Upper lobe of right lung (tissue), 1 donor: ENCODE data around the gene HARS2. TPM values are rescaled to one million over a fixed set of nuclear protein-coding genes. Genes with fewer than 3 reads are reported as not detected.

Experiments used
- ATAC-seq: fragments of 200-7000 bp; cut with Tn5 transposase; one replicate; pipeline ENCODE4 v1.9.1; 2020; ENCODE audit warnings: mild to moderate bottlenecking, moderate library complexity
- DNase-seq: peaks from one replicate; pipeline ENCODE4 v3.0.0-alpha.2; 2020
- H3K27ac ChIP-seq: fragments of 200-600 bp; one replicate; pipeline ENCODE4 v1.8.0; 2022
- H3K27me3 ChIP-seq: fragments of 200-600 bp; one replicate; pipeline ENCODE4 v1.8.0; 2022; ENCODE audit warnings: mild to moderate bottlenecking
- H3K36me3 ChIP-seq: fragments of 200-600 bp; one replicate; pipeline ENCODE4 v1.8.0; 2022
- H3K4me1 ChIP-seq: fragments of 200-600 bp; one replicate; pipeline ENCODE4 v1.8.0; 2022
- H3K4me3 ChIP-seq: fragments of 200-600 bp; one replicate; pipeline ENCODE4 v1.8.0; 2022; ENCODE audit warnings: mild to moderate bottlenecking
- H3K9me3 ChIP-seq: fragments of 200-600 bp; one replicate; pipeline ENCODE4 v1.8.0; 2022
- intact Hi-C: fragments of 100-400 bp; cut with DNase I; formaldehyde crosslinking; loops from one replicate; pipeline ENCODE4 v1.11.0; 2022
- total RNA-seq: library from RNA; stranded (reverse); fragmentation: NEBNext Ultra II Directional; extraction: Animal tissue kit (Norgen Biotek cat#: 25700); gene quantifications from one replicate; pipeline ENCODE4 v1.2.1, GENCODE V29; 2021
- TF ChIP-seq, protein P1 (sequence below): fragments of 200-600 bp; IDR thresholded peaks from one replicate; pipeline ENCODE4 v1.8.0; 2022; ENCODE audit warnings: antibody characterized with exemption
- donor health status: DM: no; HTN: yes; CAD: no; lungs with severe emphysema.

Gene HARS2
- total RNA-seq, 1 donor from 2014 or later = 23.1 TPM

DNA sequence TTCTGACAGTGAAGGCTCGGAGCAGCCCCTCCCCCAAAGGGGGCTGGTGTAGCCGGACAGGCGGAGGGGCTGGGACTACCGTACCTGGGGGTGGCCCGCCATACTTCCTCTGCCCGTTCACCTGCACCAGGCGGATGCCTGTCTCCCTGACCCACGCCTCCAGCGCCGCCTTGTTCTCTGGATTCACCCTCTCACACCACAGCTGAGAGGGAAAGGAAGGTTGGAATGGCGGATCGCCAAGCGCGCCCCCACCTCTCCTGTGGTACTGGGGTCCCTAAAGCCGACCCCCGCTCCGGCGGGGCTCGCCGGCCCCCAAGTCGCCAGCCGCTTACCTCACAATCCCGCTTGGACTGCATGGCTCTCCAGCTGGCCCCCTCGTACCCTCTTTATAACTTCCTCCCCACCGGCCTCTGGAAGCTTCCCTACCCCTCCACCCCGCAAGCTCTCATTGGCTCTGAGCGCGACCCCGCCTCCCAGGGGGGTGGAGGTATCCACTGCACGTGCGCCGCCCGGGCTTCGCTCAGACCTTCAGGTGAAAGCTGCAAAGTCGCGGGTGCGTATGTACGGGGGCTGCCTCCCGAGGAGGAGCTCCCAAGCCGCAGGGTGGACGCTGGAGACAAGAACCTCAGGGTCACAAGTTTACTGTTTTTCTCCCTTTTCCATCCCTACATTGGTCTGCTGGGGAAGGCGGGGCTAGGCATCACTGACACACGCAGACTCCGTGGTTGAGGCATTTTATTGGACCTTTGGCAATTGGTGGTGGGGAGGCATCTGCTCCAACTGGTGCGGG lies 17.9 kb upstream of the HARS2 start, which contains the start of gene DND1:
Gene DND1, minus strand, starts transcription at position 390 of the 790 bp plus-strand sequence. Its CDS starts 34 bp downstream, at position 356.
- Histone ChIP-seq H3K4me3 (no peak within 1 kb of the TSS), H3K4me1 (no peaks in the 10 kb centered on the region), H3K27me3 (no peaks in the 10 kb centered on the region), H3K9me3 (no peaks in the 10 kb centered on the region), H3K27ac (no peak within 1 kb of the TSS), H3K36me3 (peaks cover 71% of the 10 kb centered on the region)
- intact Hi-C loops = no loop called here
- DNase-seq (no peak), ATAC-seq (no peak)
- TF ChIP-seq, protein P1, sequence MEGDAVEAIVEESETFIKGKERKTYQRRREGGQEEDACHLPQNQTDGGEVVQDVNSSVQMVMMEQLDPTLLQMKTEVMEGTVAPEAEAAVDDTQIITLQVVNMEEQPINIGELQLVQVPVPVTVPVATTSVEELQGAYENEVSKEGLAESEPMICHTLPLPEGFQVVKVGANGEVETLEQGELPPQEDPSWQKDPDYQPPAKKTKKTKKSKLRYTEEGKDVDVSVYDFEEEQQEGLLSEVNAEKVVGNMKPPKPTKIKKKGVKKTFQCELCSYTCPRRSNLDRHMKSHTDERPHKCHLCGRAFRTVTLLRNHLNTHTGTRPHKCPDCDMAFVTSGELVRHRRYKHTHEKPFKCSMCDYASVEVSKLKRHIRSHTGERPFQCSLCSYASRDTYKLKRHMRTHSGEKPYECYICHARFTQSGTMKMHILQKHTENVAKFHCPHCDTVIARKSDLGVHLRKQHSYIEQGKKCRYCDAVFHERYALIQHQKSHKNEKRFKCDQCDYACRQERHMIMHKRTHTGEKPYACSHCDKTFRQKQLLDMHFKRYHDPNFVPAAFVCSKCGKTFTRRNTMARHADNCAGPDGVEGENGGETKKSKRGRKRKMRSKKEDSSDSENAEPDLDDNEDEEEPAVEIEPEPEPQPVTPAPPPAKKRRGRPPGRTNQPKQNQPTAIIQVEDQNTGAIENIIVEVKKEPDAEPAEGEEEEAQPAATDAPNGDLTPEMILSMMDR = no peak

DNA sequence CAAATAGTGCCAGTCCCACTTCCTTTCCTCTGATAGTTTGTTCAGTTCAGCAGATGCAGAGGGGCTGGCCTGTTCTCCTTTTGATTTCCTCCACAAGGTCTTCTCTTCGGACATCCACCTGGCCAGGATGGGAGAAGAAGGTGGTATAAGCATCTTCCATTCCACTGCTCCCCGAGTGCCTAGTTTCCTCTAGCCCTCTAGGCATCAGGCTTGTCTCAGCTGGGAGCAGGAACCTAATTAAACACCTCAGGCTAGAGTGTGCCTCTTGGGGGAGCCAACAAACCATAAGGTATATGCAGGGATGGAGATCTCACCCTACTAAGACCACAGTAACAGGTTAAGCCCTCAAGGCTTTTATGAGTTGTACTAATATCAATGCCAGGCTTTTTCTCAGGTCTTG lies 17.0 kb upstream of the HARS2 start:
- Histone ChIP-seq H3K36me3 (peaks cover 71% of the 10 kb centered on the region), H3K9me3 (no peaks in the 10 kb centered on the region), H3K4me3 (no peak overlapping the region), H3K4me1 (no peaks in the 10 kb centered on the region), H3K27me3 (no peaks in the 10 kb centered on the region), H3K27ac (no peak overlapping the region)
- no peak for DNase-seq
- intact Hi-C loops = no loop called here
- no peak for ATAC-seq
- TF ChIP-seq, protein P1 = no peak

DNA sequence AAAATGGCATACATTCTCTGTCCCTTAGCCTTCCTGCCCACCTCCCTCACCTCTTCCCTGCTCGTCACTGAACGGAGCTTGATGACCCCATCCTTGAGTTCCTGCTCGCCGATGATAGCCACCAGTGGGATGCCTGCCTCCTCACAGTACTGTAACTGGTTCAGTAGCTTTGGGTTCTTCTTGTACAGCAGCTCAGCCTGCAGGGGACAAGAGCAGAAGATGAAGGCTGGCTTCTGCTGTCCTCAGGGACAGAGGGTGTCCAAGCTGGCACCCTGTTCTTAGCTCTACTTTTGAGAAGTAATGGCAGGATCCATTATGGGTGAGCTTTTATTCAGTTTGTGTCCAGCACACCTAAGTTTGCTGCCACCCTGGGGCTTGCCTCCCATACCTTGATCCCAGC lies 16.6 kb upstream of the HARS2 start:
- Histone ChIP-seq H3K27ac (no peak overlapping the region), H3K9me3 (no peaks in the 10 kb centered on the region), H3K4me3 (no peak overlapping the region), H3K27me3 (no peaks in the 10 kb centered on the region), H3K4me1 (no peaks in the 10 kb centered on the region), H3K36me3 (peaks cover 71% of the 10 kb centered on the region)
- no peak for ATAC-seq
- no peak for DNase-seq
- intact Hi-C loops = no loop called here
- TF ChIP-seq, protein P1 = no peak

DNA sequence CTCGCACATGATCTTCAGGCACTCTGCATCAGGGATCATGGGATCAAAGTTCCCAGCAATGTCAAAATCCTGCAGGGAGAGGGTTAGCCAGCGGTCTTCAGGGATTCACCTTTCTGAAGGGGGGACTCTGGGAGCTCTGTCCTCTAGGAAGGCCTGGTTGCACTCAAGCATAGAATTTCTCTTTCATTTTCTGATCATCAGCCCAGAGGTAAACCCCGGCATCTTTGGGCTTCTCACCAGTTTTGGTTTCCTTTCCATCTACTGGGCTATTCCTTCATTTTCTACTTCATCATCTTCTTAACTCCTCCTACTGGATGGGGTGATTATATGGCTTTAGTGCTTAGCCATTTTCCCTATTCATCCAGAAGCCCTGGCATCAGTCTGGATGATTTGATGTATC lies 13.3 kb upstream of the HARS2 start:
- Histone ChIP-seq H3K9me3 (no peaks in the 10 kb centered on the region), H3K4me1 (no peaks in the 10 kb centered on the region), H3K27ac (no peak overlapping the region), H3K4me3 (no peak overlapping the region), H3K36me3 (peaks cover 94% of the 10 kb centered on the region), H3K27me3 (no peaks in the 10 kb centered on the region)
- ATAC-seq (no peak), DNase-seq (no peak)
- TF ChIP-seq, protein P1 = no peak
- intact Hi-C loops = no loop called here

DNA sequence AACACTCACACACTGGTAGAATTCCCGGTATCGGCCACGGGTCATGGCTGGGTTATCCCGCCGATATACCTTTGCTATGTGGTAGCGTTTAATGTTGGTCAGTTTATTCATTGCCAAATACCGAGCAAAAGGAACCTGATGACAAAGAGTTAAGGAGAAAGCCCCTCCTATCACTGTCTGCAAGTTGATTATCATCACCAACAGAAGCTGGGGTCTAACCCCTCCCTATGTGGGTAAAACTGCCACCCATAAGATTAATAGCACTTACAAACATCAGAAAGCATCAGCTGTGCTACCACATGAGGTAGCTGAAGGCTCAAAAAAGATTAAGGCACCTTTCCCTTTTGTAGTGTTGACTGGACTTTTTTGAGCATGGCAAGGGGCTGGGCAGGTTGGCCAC lies 12.3 kb upstream of the HARS2 start:
- Histone ChIP-seq H3K27me3 (no peaks in the 10 kb centered on the region), H3K27ac (no peak overlapping the region), H3K4me1 (no peaks in the 10 kb centered on the region), H3K4me3 (no peak overlapping the region), H3K9me3 (no peaks in the 10 kb centered on the region), H3K36me3 (peaks cover 92% of the 10 kb centered on the region)
- DNase-seq (no peak), ATAC-seq (no peak)
- TF ChIP-seq, protein P1 = no peak
- intact Hi-C loops = no loop called here
